K562 (cell line): Measurements from ENCODE around the gene ZBTB47. TPM values are rescaled to one million over a fixed set of nuclear protein-coding genes. Genes with fewer than 3 reads are reported as not detected.

Experiments used
- CBFA2T2 ChIP-seq: fragments of 450-650 bp; conservative IDR thresholded peaks from 2 replicates; pipeline ENCODE4 v1.6.1; 2017; ENCODE audit warnings: mild to moderate bottlenecking
- CBFA2T3 ChIP-seq: fragments of 450-650 bp; IDR thresholded peaks from 2 replicates; pipeline ENCODE4 v1.6.1; 2017
- CGGBP1 ChIP-seq: fragments of 250-450 bp; sonication (Bioruptor Pico); IDR thresholded peaks from 2 replicates; pipeline ENCODE4 v1.9.0; 2021; ENCODE audit warnings: mild to moderate bottlenecking
- CLOCK ChIP-seq: fragments of 250-450 bp; sonication (Bioruptor Pico); IDR thresholded peaks from 2 replicates; pipeline ENCODE4 v1.4.0; 2020; ENCODE audit warnings: mild to moderate bottlenecking, moderate library complexity, borderline replicate concordance
- ETV5 ChIP-seq: sonication (generic); formaldehyde crosslinking; IDR thresholded peaks from 2 replicates; pipeline ENCODE4 v1.4.0; 2020; ENCODE audit warnings: low read depth, mild to moderate bottlenecking, missing genetic modification reagents
- HBP1 ChIP-seq: fragments of 450-650 bp; formaldehyde crosslinking; IDR thresholded peaks from 2 replicates; pipeline ENCODE4 v1.4.0; 2022; ENCODE audit warnings: missing genetic modification characterization
- ILF3 ChIP-seq: fragments of 450-650 bp; IDR thresholded peaks from 2 replicates; pipeline ENCODE4 v1.6.1; 2018; ENCODE audit warnings: antibody characterized with exemption, mild to moderate bottlenecking, moderate library complexity, borderline replicate concordance
- MTA1 ChIP-seq: fragments of 450-650 bp; IDR thresholded peaks from 2 replicates; pipeline ENCODE4 v1.6.1; 2017; ENCODE audit warnings: borderline replicate concordance
- NBN ChIP-seq: fragments of 450-650 bp; IDR thresholded peaks from 2 replicates; pipeline ENCODE4 v1.6.1; 2016; ENCODE audit warnings: low read depth, mild to moderate bottlenecking
- NCOA4 ChIP-seq: fragments of 450-650 bp; IDR thresholded peaks from 2 replicates; pipeline ENCODE4 v1.6.1; 2018; ENCODE audit warnings: mild to moderate bottlenecking; ENCODE audit not compliant: partially characterized antibody
- POLR2G ChIP-seq: fragments of 200-400 bp; formaldehyde crosslinking; IDR thresholded peaks from 2 replicates; pipeline ENCODE4 v1.6.1; 2017; ENCODE audit warnings: low read depth, mild to moderate bottlenecking, antibody characterized with exemption, low read length, moderate library complexity
- RBM17 ChIP-seq: fragments of 200-400 bp; formaldehyde crosslinking; IDR thresholded peaks from 2 replicates; pipeline ENCODE4 v1.6.1; 2017; ENCODE audit warnings: low read depth, mild to moderate bottlenecking, low read length, borderline replicate concordance
- SMAD4 ChIP-seq: fragments of 250-450 bp; sonication (Bioruptor Pico); conservative IDR thresholded peaks from 2 replicates; pipeline ENCODE4 v1.8.0; 2021; ENCODE audit warnings: inconsistent platforms, mild to moderate bottlenecking, moderate library complexity
- SNRNP70 ChIP-seq: fragments of 200-400 bp; formaldehyde crosslinking; optimal IDR thresholded peaks from 2 replicates; pipeline ENCODE3; 2017; ENCODE audit warnings: low read depth, low read length
- TCF3 ChIP-seq: sonication (generic); formaldehyde crosslinking; IDR thresholded peaks from 2 replicates; pipeline ENCODE4 v1.4.0; 2020; ENCODE audit warnings: mild to moderate bottlenecking, missing genetic modification reagents
- USF2 ChIP-seq: sonication (generic); formaldehyde crosslinking; IDR thresholded peaks from 2 replicates; pipeline ENCODE4 v1.5.0; 2020; ENCODE audit warnings: missing genetic modification reagents
- YBX1 ChIP-seq: fragments of 450-650 bp; IDR thresholded peaks from 2 replicates; pipeline ENCODE4 v1.7.1; 2016; ENCODE audit warnings: mild to moderate bottlenecking
- ZBTB43 ChIP-seq: sonication (generic); formaldehyde crosslinking; IDR thresholded peaks from 2 replicates; pipeline ENCODE4 v1.8.0; 2023; ENCODE audit warnings: mild to moderate bottlenecking, missing genetic modification reagents
- ZC3H4 ChIP-seq: sonication (generic); formaldehyde crosslinking; IDR thresholded peaks from 2 replicates; pipeline ENCODE4 v1.9.0; 2021; ENCODE audit warnings: missing genetic modification reagents, borderline replicate concordance
- ZNF695 ChIP-seq: fragments of 450-650 bp; formaldehyde crosslinking; IDR thresholded peaks from 2 replicates; pipeline ENCODE4 v1.4.0; 2020; ENCODE audit warnings: mild to moderate bottlenecking, moderate library complexity
- polyA plus RNA-seq, 8 experiments: library from polyadenylated mRNA; depleted of rRNA in 4 of 8; stranded (reverse) in 5 of 8; unstranded in 3 of 8; fragments of >200 nt; fragmentation: Nextera tagmentation in 2 of 8; fragmentation: Illumina TruSeq in 1 of 8; extraction: Ambion mirVana in 2 of 8; extraction: Trizol in 1 of 8; gene quantifications; 2 replicates each; pipeline versions ENCODE4 v1.2.1 to v1.2.3, GENCODE V29; 2011 to 2014; ENCODE audit warnings: inconsistent platforms in 1 of 8, missing spikeins in 1 of 8
- total RNA-seq, 7 experiments: library from RNA; depleted of rRNA in 6 of 7; stranded (reverse); fragments of >200 nt in 6 of 7; fragmentation: Illumina TruSeq in 2 of 7; extraction: Trizol in 2 of 7; gene quantifications; 2 replicates each; pipeline versions ENCODE4 v1.2.1 to v1.2.3, GENCODE V29; 2011 to 2021; ENCODE audit warnings: low replicate concordance in 1 of 7
- TF ChIP-seq, protein P1 (sequence below), 2 experiments: fragments of 450-650 bp; conservative IDR thresholded peaks; 2 replicates each; pipeline ENCODE4 v1.6.1; 2017; ENCODE audit warnings: mild to moderate bottlenecking in 2 of 2, moderate library complexity in 2 of 2

Gene ZBTB47
- total and polyA plus RNA-seq, 9 of the 15 experiments (the other 6 are each of a cell fraction or from before 2014, with no cell fraction given) = 0.11 to 4.6 (median 1.7) TPM; not detected in 1

- TF ChIP-seq TCF3 (CRISPR knock-in tag) = no peak
- TF ChIP-seq CLOCK (CRISPR knock-in tag) = no peak
- TF ChIP-seq MTA1 = no peak
- no peak for TF ChIP-seq ILF3
- no peak for TF ChIP-seq NBN
- TF ChIP-seq CBFA2T3 = no peak
- no peak for TF ChIP-seq CGGBP1 (CRISPR knock-in tag)
- TF ChIP-seq HBP1 (CRISPR knock-in tag) = no peak
- TF ChIP-seq ZNF695 = no peak
- TF ChIP-seq RBM17 = no peak
- TF ChIP-seq YBX1 = no peak
- no peak for TF ChIP-seq ZBTB43 (CRISPR knock-in tag)
- no peak for TF ChIP-seq CBFA2T2
- no peak for TF ChIP-seq ETV5 (CRISPR knock-in tag)
- no peak for TF ChIP-seq ZC3H4 (CRISPR knock-in tag)
- no peak for TF ChIP-seq SMAD4 (CRISPR knock-in tag)
- TF ChIP-seq NCOA4 = no peak
- no peak for TF ChIP-seq USF2 (CRISPR knock-in tag)
- TF ChIP-seq POLR2G = no peak; the same call in 1 of the 2 replicates
- TF ChIP-seq SNRNP70 = no peak
- TF ChIP-seq, protein P1, sequence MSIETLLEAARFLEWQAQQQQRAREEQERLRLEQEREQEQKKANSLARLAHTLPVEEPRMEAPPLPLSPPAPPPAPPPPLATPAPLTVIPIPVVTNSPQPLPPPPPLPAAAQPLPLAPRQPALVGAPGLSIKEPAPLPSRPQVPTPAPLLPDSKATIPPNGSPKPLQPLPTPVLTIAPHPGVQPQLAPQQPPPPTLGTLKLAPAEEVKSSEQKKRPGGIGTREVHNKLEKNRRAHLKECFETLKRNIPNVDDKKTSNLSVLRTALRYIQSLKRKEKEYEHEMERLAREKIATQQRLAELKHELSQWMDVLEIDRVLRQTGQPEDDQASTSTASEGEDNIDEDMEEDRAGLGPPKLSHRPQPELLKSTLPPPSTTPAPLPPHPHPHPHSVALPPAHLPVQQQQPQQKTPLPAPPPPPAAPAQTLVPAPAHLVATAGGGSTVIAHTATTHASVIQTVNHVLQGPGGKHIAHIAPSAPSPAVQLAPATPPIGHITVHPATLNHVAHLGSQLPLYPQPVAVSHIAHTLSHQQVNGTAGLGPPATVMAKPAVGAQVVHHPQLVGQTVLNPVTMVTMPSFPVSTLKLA (conservative IDR thresholded peaks at IDR 0.05) = no peak
Measured at GRCh38 chr3:42653560-42654330, at the start of gene ZBTB47 (continued).
